Iris pigment epithelial cell (primary cell): ENCODE results near the gene C2orf68.
"Not testable (repeated sequence)": the region's sequence is repeated elsewhere in the genome, so short reads cannot be mapped to it uniquely, and the experiment has no call there.

Source experiments
- DNase-seq: peaks from one replicate; pipeline ENCODE4 v3.0.0-alpha.2; 2011; ENCODE audit warnings: low read depth

C2orf68 gene

GRCh38 chr2:85598594-85599340, 13.1 kb downstream of the C2orf68 start:
- DNase-seq: no peak

DNA sequence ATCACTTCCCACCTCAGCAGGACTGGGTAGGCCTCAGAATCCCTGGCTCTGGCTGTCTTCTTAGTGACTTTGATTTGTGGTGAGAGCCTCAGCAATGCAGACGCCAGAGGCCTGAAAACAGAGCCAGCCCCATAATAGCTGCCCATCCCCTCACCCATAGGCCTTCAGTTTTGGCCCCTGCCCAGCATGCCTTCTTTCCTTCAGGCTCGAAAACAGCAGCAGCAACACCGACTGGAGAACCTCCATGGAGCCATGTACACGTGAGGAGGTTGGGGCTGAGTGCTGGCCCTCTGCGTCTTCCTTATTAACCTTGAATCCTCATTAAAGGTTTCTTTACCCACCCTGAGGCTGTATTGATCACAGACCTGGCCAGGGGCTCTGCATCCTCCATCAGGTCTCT, 14.6 kb downstream of the C2orf68 start:
- DNase-seq: no peak

GRCh38 chr2:85596486-85597143, 15.3 kb downstream of the C2orf68 start:
- DNase-seq: no peak

GRCh38 chr2:85596026-85596333, 15.9 kb downstream of the C2orf68 start:
- DNase-seq: no peak

DNA sequence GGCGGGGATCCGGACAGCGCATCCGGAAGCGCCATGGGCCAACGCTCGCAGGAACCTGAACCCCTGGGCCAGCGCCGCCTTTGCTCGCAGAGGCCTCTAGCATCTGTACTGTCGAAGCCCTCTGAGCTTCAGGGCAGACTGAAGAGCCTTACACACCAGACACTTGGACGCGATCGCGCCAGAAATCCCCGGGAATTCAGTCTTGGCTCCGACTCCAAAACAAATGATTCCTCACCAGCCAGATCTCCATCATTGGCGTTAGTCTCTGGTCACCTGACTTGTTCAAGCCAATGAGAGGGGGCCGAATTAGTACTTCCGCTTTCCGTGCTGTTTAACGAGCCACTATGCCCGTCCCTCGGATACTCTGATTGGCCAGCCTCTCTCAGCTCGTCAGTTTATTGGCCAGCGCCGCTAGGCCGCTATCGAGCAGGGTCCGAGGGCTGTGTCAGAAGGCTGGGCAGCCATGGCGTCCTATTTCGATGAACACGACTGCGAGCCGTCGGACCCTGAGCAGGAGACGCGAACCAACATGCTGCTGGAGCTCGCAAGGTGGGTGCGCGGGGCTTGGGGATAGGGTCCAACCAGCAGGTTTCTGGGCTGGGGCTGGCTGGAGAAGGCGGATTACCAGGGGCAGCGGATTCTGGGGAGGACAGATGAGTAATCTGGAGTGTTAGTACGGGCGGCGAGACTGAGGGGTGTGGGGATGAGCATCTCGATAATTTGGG, 16.4 kb downstream of the C2orf68 start, which contains the start of gene RNF181:
Gene RNF181, plus strand, starts transcription at position 445 of the 725 bp plus-strand sequence. Its CDS starts 19 bp downstream, at position 464.
- peak; percentile 99 for DNase-seq

- no peak for DNase-seq
Observed at GRCh38 chr2:85594715-85595300, 17.1 kb downstream of the C2orf68 start.

DNA sequence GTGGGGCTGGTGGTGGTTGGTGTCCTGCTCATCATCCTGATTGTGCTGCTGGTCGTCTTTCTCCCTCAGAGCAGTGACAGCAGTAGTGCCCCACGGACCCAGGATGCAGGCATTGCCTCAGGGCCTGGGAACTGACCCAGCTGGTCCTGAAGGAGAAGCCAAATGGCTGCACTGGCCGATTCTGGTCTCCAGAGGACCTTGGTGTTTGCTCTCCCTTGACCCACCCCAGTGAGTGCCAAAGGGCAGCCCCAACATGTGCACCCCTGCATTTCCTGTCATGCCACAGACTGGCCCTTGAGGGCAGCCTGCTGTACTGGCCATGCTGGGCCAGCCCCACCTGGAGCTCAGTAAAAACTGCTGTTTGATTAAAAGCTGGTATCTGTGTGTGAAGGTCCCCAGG, 18.8 kb downstream of the C2orf68 start:
- no peak for DNase-seq

- not testable (repeated sequence) for DNase-seq
Observed at GRCh38 chr2:85592299-85592698, 19.6 kb downstream of the C2orf68 start.

DNA sequence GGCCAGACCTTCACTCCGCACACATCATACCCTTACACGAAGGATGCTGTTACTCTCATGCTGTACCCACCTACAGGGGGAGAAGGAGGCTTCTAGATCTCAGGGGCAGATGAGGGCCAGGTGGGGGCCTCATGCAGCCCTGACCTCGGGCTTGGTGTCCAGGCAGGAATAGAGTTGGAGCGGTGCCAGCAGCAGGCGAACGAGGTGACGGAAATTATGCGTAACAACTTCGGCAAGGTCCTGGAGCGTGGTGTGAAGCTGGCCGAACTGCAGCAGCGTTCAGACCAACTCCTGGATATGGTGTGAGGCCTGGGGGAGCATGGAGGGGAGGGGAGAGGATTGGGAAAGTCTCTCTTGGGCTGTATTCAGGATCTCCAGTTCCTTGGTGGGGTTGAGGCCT, 20.3 kb downstream of the C2orf68 start:
- no peak for DNase-seq

- no peak for DNase-seq
Observed at GRCh38 chr2:85590950-85591349, 20.9 kb downstream of the C2orf68 start.

DNA sequence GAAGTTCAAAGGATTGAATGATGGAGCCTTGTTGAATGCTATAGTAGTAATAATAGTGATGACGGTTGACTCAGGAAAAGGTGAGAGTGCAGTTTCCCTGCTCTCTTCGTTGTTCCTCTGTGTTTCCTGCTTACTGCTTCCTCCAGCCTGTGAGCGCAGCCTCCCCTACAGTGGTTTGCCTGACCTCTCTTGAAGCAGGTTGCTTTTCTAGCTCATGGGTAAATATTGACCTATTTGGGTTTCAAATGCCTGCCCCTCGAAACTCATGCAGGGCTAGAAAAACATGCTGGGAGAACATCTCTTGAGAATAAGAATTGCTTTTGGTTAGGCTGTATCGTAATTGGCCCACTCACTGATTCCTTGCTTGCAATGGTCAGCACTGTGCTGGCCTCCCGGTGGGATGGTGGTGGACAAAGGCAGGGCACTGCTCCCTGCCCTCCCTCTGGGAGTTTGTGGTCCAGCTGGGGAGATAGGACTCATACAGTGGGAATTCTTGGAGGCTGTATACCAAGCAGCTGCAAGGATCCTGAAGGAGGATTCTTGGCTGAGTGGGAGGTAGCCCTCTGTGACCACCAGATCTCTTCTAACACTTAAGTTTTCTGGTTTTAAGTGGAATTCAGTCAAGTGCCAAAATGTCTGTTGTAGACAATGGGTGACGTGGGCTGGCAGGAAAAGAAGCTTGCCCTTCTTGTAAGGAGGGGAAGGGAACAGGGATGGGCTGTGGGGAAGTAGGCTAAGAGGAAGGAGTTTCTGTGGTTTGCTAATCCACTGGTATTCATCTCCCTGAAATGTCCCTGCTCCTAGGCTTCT, 21.7 kb downstream of the C2orf68 start:
- DNase-seq: peak; percentile 75

DNA sequence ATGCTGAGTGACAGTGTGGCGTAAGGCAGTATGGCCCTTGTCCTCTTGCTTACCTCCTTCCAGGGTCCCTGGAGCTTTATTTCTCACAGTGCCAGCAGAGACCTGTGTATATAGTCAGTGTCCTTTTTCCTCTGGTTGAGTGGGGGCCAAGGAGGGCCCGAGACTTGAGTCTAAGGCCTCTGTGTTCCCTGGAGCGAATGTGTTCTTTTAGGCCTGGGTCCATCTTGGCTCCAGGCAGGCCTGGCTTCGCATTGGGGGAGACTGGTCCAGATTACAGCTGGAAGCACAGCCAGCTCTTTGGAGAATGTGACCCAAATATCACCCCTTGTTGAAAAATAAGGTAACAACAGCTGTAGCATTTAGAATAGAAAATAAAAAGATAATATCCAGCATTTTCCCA, 22.7 kb downstream of the C2orf68 start:
- DNase-seq: no peak

GRCh38 chr2:85588645-85589044, 23.2 kb downstream of the C2orf68 start:
- no peak for DNase-seq

DNA sequence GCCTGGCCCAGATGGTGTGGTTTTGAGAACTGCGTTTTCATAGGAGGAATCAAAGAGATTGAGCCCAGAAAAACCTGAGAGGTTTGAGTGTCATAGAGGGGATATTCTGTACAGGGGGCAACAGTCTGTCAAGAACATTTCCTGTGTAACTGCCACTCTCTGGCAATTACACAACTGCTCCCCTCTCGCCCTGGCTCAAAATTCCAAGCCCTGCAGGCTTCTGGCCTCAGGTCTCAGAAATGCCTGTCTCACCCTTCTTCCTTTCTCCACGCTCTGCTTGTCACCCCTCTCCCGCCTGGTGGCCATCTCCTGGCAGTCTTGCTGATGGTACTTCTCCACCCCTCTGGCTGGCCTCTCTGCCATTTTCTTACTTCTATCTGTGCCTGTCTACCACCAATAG, 23.6 kb downstream of the C2orf68 start:
- DNase-seq: no peak

DNA sequence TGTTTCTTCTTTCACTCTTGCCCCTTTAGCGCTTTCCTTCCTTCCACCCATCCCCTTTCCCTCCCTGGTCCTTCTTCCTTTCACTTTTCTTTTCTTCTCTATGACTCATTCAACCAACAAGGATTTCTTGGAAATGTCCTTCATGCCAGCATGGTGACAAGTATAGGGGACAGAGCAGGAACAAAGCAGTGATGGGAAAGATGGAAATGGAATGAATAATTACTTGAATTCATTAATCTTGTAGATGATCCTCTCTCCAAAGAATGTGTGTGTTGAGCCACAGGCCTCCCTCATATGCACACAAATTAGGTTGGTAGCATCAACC, 26.1 kb downstream of the C2orf68 start:
- DNase-seq: no peak

DNA sequence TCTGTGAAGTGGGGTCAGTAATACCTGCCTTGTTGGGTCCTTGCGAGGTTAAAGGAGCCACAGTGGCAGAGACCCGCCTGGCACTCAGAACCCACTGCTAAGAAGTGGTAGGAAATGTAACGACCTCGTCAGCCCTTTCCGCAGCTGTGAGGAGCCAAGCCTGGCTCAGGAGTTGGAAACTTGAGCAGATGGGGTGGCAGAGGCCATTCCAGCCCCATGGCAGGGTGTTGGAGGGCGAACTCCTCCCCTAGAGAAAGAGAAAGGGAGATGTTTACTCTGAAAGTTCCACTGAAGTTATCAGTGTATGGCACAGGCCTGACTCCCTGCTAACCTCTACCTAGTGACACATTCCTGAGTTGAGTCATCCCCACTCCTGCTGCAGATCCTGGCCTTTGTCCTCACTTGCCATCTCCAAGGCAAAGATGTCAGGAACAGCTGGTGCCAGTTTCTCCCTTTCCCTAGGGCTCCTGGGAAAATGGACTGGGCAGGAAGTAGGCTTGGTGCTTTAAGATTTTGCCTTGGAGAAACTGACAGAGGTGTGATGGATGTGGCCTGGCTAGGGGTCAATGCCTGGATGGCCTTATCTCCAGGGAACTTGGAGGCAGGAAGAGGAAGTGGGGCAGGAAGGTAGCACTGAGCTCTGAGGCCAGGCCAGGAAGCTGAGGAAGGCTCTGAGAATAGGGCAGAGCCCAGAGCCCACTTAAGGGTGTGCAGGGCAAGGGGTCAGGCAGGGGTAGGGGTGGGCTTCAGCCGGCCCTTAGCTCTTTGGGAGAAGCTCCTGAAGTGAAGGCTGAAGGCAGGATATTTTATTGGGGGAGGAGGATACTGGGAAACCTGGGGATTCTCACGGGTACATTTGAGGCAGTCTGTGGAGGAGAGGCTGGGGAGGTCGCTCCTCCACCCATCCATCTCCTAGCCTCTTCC, 26.7 kb downstream of the C2orf68 start:
- no peak for DNase-seq

GRCh38 chr2:85584354-85584856, 27.5 kb downstream of the C2orf68 start, which contains the start of gene VAMP5:
TSS of gene VAMP5 (plus strand) at chr2:85584431. CDS start at chr2:85584491, 60 bp downstream.
- DNase-seq: no peak

DNA sequence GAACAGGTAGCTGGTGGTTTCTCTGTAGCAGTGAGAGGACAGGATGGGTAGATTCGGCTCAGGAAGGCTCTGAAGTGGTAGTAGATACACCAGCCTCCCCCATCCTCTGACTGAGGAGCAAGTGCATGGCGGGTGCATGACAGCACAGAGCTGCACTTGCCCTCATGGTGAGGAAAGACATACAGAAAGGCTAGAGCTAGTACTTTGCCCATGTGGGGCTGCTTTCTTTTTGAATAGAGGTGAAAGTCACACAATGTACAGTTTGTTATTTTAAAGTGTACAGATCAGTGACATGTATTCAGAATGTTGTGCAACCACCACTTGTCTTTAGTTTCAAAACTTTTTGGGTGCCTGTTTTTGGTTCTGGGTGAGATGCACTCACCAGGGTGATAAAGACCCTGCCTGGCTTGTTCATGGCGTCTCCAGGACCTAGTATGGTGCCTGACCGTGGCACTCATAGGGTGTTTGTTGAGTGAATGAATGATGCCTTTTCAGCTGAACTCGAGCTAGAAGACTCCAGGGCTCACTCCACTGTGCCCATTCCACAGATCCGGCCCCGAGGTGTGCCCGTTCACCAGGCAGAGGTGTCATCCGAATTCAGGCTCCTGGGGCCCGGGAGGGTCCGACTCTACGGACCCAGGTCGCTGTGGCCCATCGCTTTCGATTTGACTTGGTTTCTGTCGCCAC, 28.1 kb downstream of the C2orf68 start:
- DNase-seq: no peak

DNA sequence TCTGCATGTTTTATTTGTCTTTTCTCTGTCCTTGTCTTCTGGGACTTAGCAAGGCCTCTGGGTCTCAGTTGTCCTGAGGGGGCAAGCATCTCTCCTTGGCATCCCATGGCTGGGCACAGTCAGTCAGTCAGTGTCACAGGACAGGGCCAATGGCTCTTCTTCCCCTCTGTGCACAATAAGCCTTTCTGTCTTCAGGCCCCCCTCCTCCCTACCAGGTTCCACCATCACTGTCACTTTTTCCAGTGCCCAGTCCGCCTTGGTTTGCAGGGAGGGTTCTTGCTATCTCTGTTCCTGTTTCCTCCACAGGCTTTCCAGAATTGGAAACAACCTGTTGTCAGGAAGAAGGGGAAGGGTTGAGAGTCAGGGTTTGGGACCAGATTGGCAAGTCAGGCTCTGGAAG, 29.4 kb downstream of the C2orf68 start:
- no peak for DNase-seq

- no peak for DNase-seq
Observed at GRCh38 chr2:85580206-85580605, 31.7 kb downstream of the C2orf68 start.
